Heart right ventricle (tissue), 16 donors: ENCODE data around the gene CEP95. TPM values are rescaled to one million over a fixed set of nuclear protein-coding genes. Genes with fewer than 3 reads are reported as not detected.

Source experiments
- ATAC-seq, 8 donors: fragments of 200-7000 bp; cut with Tn5 transposase; one replicate each; pipeline ENCODE4 v1.9.1; 2020; ENCODE audit warnings: mild to moderate bottlenecking in 8 of 8, moderate library complexity in 8 of 8, moderate number of reproducible peaks in 1 of 8
- DNase-seq, 2 donors: peaks; one replicate each; pipeline ENCODE4 v3.0.0-alpha.2; 2020
- H3K27ac ChIP-seq, 10 donors: fragments of 200-600 bp; sonication (generic) in 2 of 10; one replicate each; pipeline versions ENCODE4 v1.5.0 to v1.8.0; 2020 to 2022; ENCODE audit warnings: mild to moderate bottlenecking in 3 of 10
- H3K27me3 ChIP-seq, 7 donors: fragments of 200-600 bp; one replicate each; pipeline ENCODE4 v1.8.0; 2021 to 2022; ENCODE audit warnings: mild to moderate bottlenecking in 2 of 7
- H3K36me3 ChIP-seq, 9 donors: fragments of 200-600 bp; sonication (generic) in 1 of 9; one replicate each; pipeline versions ENCODE4 v1.5.0 to v1.8.0; 2020 to 2022; ENCODE audit warnings: mild to moderate bottlenecking in 2 of 9
- H3K4me1 ChIP-seq, 9 donors: fragments of 200-600 bp; sonication (generic) in 1 of 9; one replicate each; pipeline versions ENCODE4 v1.5.0 to v1.8.0; 2020 to 2022; ENCODE audit warnings: mild to moderate bottlenecking in 4 of 9
- H3K4me3 ChIP-seq, 10 donors: fragments of 200-600 bp; sonication (generic) in 2 of 10; one replicate each; pipeline versions ENCODE4 v1.5.0 to v1.8.0; 2020 to 2022; ENCODE audit warnings: mild to moderate bottlenecking in 7 of 10, moderate library complexity in 2 of 10
- H3K9me3 ChIP-seq, 11 donors: fragments of 200-600 bp in 10 of 11; sonication (generic) in 2 of 11; one replicate each; pipeline versions ENCODE4 v1.5.0 to v1.8.0; 2013 to 2022; ENCODE audit warnings: mild to moderate bottlenecking in 2 of 11, control low read depth in 1 of 11, moderate library complexity in 1 of 11
- WGBS, 2 donors: extraction: QIAGEN DNeasy Blood & Tissue Kit; methylation state at CpG; one replicate each; pipeline ENCODE4 v1.1.7; 2013; ENCODE audit warnings: inconsistent platforms in 1 of 2; 5-methylcytosine and 5-hydroxymethylcytosine counted together
- intact Hi-C, 10 donors: fragments of 100-400 bp; cut with DNase I; formaldehyde crosslinking; loops; one replicate each; pipeline versions ENCODE4 v1.11.1 to v1.14.2; 2022
- polyA plus RNA-seq, 2 donors: library from polyadenylated mRNA; stranded (reverse); fragments of 200-250 nt; gene quantifications; one replicate each; pipeline ENCODE4 v1.2.3, GENCODE V29; 2013
- total RNA-seq, 10 donors: library from RNA; stranded (reverse); fragmentation: NEBNext Ultra II Directional in 3 of 10; extraction: Animal tissue kit (Norgen Biotek cat#: 25700) in 3 of 10; gene quantifications; one replicate each; pipeline versions ENCODE4 v1.2.1 to v1.2.4, GENCODE V29; 2021 to 2023
- TF ChIP-seq, protein P1 (sequence below), 9 donors: fragments of 200-600 bp; sonication (generic) in 2 of 9; IDR thresholded peaks; one replicate each; pipeline versions ENCODE4 v1.5.0 to v1.8.0; 2021 to 2022; ENCODE audit warnings: antibody characterized with exemption in 9 of 9, mild to moderate bottlenecking in 5 of 9, moderate library complexity in 1 of 9
- donor health status: Arrhythmogenic right ventricular cardiomyopathy.
- donor health status: ischemic (EF 13 %, LVEDD 7.1; RV severe dilation, severe dysfunction).
- donor health status: healthy with polysubstance abuse.
- donor health status: DM: no; HTN: yes; CAD: no.
- donor health status: DM: no; HTN: no; CAD: no.
- donor health status: ischemic (EF 25% LVEDD 6.9; RV normal size, moderate dysfunction).
- donor health status: ischemic (EF 25% LVEDD 5.7; RV mildly dilated, moderate dysfunction).
- donor health status: healthy.
- donor health status: DM: yes; HTN: yes; CAD: no.
- donor health status: Ischemic cardiomyopathy.
- donor health status: ischemic (EF 35%, LVEDD 5.7; RV mildly dilated, moderate dysfunction).
- donor health status: nonischemic (EF 11% LVEDD 7.7; RV severe dilation, severe dysfunction).
- donor health status: DM: yes; HTN: yes; CAD: no.
- donor health status: PGD.
- donor health status: ischemic (EF 29% LVEDD 5.4; RV normal size, mild dysfunction).
- donor health status: nonischemic (EF 23%, LVEDD 6.1; RV moderate dilation, normal function).

The CEP95 gene
- total and polyA plus RNA-seq, 12 donors, result 8.6 to 62.4 (median 14.6) TPM

DNA sequence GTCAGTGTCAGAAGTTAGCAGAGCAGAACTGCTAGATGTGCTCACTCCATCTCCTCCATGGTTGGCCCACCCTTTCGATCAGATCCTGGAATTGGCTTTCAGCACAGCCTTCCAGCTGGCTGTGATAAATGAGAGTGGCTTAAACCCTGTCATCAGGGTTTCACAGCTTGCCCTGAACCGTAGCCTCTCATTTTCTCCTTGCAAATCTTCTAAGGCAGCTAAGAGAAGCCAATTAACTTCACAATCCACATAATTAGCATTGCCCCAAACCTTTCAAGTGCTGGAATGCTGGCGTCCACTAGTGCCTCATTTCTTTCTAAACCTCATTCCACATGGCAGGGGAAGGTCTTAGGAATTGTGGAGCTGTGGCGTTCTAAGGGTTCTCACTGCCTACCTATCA lies 36.2 kb upstream of the CEP95 start:
- TF ChIP-seq, protein P1, sequence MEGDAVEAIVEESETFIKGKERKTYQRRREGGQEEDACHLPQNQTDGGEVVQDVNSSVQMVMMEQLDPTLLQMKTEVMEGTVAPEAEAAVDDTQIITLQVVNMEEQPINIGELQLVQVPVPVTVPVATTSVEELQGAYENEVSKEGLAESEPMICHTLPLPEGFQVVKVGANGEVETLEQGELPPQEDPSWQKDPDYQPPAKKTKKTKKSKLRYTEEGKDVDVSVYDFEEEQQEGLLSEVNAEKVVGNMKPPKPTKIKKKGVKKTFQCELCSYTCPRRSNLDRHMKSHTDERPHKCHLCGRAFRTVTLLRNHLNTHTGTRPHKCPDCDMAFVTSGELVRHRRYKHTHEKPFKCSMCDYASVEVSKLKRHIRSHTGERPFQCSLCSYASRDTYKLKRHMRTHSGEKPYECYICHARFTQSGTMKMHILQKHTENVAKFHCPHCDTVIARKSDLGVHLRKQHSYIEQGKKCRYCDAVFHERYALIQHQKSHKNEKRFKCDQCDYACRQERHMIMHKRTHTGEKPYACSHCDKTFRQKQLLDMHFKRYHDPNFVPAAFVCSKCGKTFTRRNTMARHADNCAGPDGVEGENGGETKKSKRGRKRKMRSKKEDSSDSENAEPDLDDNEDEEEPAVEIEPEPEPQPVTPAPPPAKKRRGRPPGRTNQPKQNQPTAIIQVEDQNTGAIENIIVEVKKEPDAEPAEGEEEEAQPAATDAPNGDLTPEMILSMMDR (IDR thresholded peaks at IDR 0.05), result no peak
- ATAC-seq (no peak), DNase-seq (no peak)
- H3K4me1 ChIP-seq, result no peaks in the 10 kb centered on the region
- H3K9me3 ChIP-seq, result no peaks in the 10 kb centered on the region
- peaks cover 0 to 67% (median 0%) of the 10 kb centered on the region in 9 donors for H3K36me3 ChIP-seq
- H3K27ac ChIP-seq, result no peak overlapping the region
- H3K4me3 ChIP-seq, result no peak overlapping the region
- intact Hi-C loops, result no loop called here
- H3K27me3 ChIP-seq, result no peaks in the 10 kb centered on the region
- 78 to 81% methylated on average over 4 of the region's 4 CpGs for WGBS, 2 donors

- 87 to 95% methylated on average over 3 of the region's 3 CpGs for WGBS, 2 donors
- no peak for DNase-seq
Measured at GRCh38 chr17:64471440-64471839, 35.3 kb upstream of the CEP95 start.

GRCh38 chr17:64472564-64472963 lies 34.2 kb upstream of the CEP95 start:
- H3K27me3 ChIP-seq, result no peaks in the 10 kb centered on the region
- intact Hi-C loops, result no loop called here
- no peak for ATAC-seq
- H3K4me3 ChIP-seq, result no peak overlapping the region
- H3K4me1 ChIP-seq, result no peaks in the 10 kb centered on the region
- DNase-seq, result no peak
- no peak overlapping the region for H3K27ac ChIP-seq
- 95 to 96% methylated on average over 2 of the region's 2 CpGs for WGBS, 2 donors
- TF ChIP-seq, protein P1 (IDR thresholded peaks at IDR 0.05), result no peak
- H3K36me3 ChIP-seq, result peaks cover 0 to 63% (median 0%) of the 10 kb centered on the region in 9 donors
- H3K9me3 ChIP-seq, result no peaks in the 10 kb centered on the region

More at GRCh38 chr17:64471440-64471839, 35.3 kb upstream of the CEP95 start:
- Histone ChIP-seq H3K27me3 (no peaks in the 10 kb centered on the region), H3K27ac (no peak overlapping the region), H3K4me3 (no peak overlapping the region), H3K36me3 (peaks cover 0 to 66% (median 0%) of the 10 kb centered on the region in 9 donors), H3K9me3 (no peaks in the 10 kb centered on the region), H3K4me1 (no peaks in the 10 kb centered on the region)
- no peak for ATAC-seq
- intact Hi-C loops, result no loop called here
- TF ChIP-seq, protein P1 (IDR thresholded peaks at IDR 0.05), result no peak

DNA sequence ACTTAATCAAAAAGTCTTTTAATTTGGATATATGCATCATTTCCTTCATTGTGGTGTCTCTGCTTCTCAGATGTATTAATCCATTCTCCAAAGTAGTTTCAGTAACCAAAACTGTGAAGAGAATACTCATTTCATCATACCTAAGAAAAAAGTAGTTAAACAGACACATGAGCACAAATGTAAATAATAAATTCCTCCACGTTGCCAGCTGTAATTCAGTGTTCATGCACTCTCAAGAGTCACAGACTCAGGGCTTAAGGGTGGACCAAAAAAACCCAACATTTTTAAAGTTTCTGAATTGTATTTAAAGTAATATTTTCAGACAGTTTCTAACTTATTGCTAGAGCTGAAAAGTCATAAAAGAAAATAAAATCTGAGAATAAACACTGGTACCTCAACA lies 28.9 kb upstream of the CEP95 start:
- TF ChIP-seq, protein P1 (IDR thresholded peaks at IDR 0.05), result no peak
- DNase-seq (no peak), ATAC-seq (no peak)
- Histone ChIP-seq H3K36me3 (peaks cover 0 to 74% (median 14%) of the 10 kb centered on the region in 9 donors), H3K27me3 (no peaks in the 10 kb centered on the region), H3K9me3 (no peaks in the 10 kb centered on the region), H3K4me1 (no peaks in the 10 kb centered on the region), H3K4me3 (no peak overlapping the region), H3K27ac (no peak overlapping the region)
- intact Hi-C loops, result no loop called here
- 43 to 49% methylated on average over 1 of the region's 1 CpG for WGBS, 2 donors
